NCI-H1048 (cell line): ENCODE data around the gene SGK1.
"Not testable (repeated sequence)": the region's sequence is repeated elsewhere in the genome, so short reads cannot be mapped to it uniquely, and the experiment has no call there.

ENCODE experiments used
- DNase-seq: peaks from one replicate; lab custom pipeline; 2025; lab: John Stamatoyannopoulos, UW

SGK1 gene

GRCh38 chr6:134328138-134328537 lies 10.2 kb upstream of the SGK1 start:
- no peak for DNase-seq

- not testable (repeated sequence) for DNase-seq
Measured at GRCh38 chr6:134326192-134326591, 8.3 kb upstream of the SGK1 start.

- no peak for DNase-seq
Measured at GRCh38 chr6:134324766-134325165, 6.9 kb upstream of the SGK1 start.

- no peak for DNase-seq
Measured at GRCh38 chr6:134324141-134324540, 6.2 kb upstream of the SGK1 start.

- DNase-seq, result no peak
Measured at GRCh38 chr6:134323698-134324097, 5.8 kb upstream of the SGK1 start.

GRCh38 chr6:134323294-134323693 lies 5.4 kb upstream of the SGK1 start:
- DNase-seq, result no peak

GRCh38 chr6:134322216-134322615 lies 4.3 kb upstream of the SGK1 start:
- no peak for DNase-seq

GRCh38 chr6:134321246-134321645 lies 3.3 kb upstream of the SGK1 start:
- no peak for DNase-seq

- DNase-seq, result not testable (repeated sequence)
Measured at GRCh38 chr6:134319686-134320085, 1.8 kb upstream of the SGK1 start.

GRCh38 chr6:134318974-134319281 lies 1.0 kb upstream of the SGK1 start:
- no peak for DNase-seq

- no peak for DNase-seq
Measured at GRCh38 chr6:134318236-134318973, 493 bp upstream of the SGK1 start.

GRCh38 chr6:134316733-134317431 lies 1.0 kb downstream of the SGK1 start:
- DNase-seq, result no peak

GRCh38 chr6:134315974-134316441 lies 1.9 kb downstream of the SGK1 start:
- no peak for DNase-seq

GRCh38 chr6:134315189-134315588 lies 2.7 kb downstream of the SGK1 start:
- DNase-seq, result no peak

- no peak for DNase-seq
Measured at GRCh38 chr6:134314006-134314821, 3.7 kb downstream of the SGK1 start.

- DNase-seq, result no peak
Measured at GRCh38 chr6:134312038-134312660, 5.8 kb downstream of the SGK1 start.

GRCh38 chr6:134310817-134311216 lies 7.1 kb downstream of the SGK1 start:
- no peak for DNase-seq

- no peak for DNase-seq
Measured at GRCh38 chr6:134309983-134310605, 7.8 kb downstream of the SGK1 start.

GRCh38 chr6:134309227-134309626 lies 8.7 kb downstream of the SGK1 start:
- no peak for DNase-seq

GRCh38 chr6:134308800-134309199 lies 9.1 kb downstream of the SGK1 start:
- no peak for DNase-seq

- no peak for DNase-seq
Measured at GRCh38 chr6:134307870-134308269, 10.0 kb downstream of the SGK1 start.

GRCh38 chr6:134307075-134307474 lies 10.8 kb downstream of the SGK1 start:
- no peak for DNase-seq
